ENCODE measurements around the gene PDE8A. TPM values are rescaled to one million over a fixed set of nuclear protein-coding genes. Genes with fewer than 3 reads are reported as not detected.

The PDE8A gene
- total RNA-seq, 1 donor from 2014 or later: 22.7 TPM

GRCh38 chr15:85044894-85045293 is 63.2 kb downstream of the PDE8A start:
- TF ChIP-seq, protein P1, sequence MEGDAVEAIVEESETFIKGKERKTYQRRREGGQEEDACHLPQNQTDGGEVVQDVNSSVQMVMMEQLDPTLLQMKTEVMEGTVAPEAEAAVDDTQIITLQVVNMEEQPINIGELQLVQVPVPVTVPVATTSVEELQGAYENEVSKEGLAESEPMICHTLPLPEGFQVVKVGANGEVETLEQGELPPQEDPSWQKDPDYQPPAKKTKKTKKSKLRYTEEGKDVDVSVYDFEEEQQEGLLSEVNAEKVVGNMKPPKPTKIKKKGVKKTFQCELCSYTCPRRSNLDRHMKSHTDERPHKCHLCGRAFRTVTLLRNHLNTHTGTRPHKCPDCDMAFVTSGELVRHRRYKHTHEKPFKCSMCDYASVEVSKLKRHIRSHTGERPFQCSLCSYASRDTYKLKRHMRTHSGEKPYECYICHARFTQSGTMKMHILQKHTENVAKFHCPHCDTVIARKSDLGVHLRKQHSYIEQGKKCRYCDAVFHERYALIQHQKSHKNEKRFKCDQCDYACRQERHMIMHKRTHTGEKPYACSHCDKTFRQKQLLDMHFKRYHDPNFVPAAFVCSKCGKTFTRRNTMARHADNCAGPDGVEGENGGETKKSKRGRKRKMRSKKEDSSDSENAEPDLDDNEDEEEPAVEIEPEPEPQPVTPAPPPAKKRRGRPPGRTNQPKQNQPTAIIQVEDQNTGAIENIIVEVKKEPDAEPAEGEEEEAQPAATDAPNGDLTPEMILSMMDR (IDR thresholded peaks at IDR 0.05): no peak
- H3K27me3 Mint-ChIP-seq (ENCODE audit: low read depth): no peaks in the 10 kb centered on the region

DNA sequence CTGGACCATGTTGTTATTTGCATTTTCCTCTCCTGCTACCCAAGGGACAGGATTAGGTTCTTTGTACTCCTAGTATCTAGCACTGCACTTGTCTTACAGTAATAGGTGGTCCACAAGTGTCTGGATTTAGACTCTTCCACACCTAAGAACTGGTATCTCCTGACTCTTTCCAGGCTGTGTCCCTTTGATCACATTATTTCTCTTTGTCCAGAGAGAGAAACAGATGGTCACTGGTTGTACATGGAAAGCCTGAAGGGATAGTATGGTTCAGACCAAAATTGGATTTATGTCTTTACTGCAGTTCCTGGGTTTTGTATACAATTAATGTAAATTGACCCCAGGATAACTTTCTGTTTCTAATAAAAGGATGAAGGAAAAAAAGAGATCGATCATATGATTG is 64.0 kb downstream of the PDE8A start:
- no peaks in the 10 kb centered on the region for H3K27me3 Mint-ChIP-seq (ENCODE audit: low read depth)
- peaks cover 28% of the 10 kb centered on the region for H3K4me1 Mint-ChIP-seq (ENCODE audit: low read depth)
- H3K9me3 Mint-ChIP-seq (ENCODE audit: low read depth): no peaks in the 10 kb centered on the region
- no peaks in the 10 kb centered on the region for H3K36me3 Mint-ChIP-seq (ENCODE audit: low read depth)
- TF ChIP-seq, protein P1 (IDR thresholded peaks at IDR 0.05): no peak
- no peak overlapping the region for H3K27ac Mint-ChIP-seq (ENCODE audit: unreplicated experiment)
- H3K4me3 Mint-ChIP-seq (ENCODE audit: unreplicated experiment): no peak overlapping the region
- DNase-seq (ENCODE audit: low spot score): no peak

More at GRCh38 chr15:85044894-85045293, 63.2 kb downstream of the PDE8A start:
- Mint-ChIP-seq H3K36me3 (ENCODE audit: low read depth) (no peaks in the 10 kb centered on the region), H3K4me3 (ENCODE audit: unreplicated experiment) (no peak overlapping the region), H3K4me1 (ENCODE audit: low read depth) (peaks cover 23% of the 10 kb centered on the region), H3K27ac (ENCODE audit: unreplicated experiment) (no peak overlapping the region), H3K9me3 (ENCODE audit: low read depth) (no peaks in the 10 kb centered on the region)
- no peak for DNase-seq (ENCODE audit: low spot score)

GRCh38 chr15:85047271-85047948 is 65.8 kb downstream of the PDE8A start:
- DNase-seq (ENCODE audit: low spot score): no peak

GRCh38 chr15:85048430-85048829 is 66.8 kb downstream of the PDE8A start:
- Mint-ChIP-seq H3K36me3 (ENCODE audit: low read depth) (no peaks in the 10 kb centered on the region), H3K9me3 (ENCODE audit: low read depth) (no peaks in the 10 kb centered on the region), H3K4me3 (ENCODE audit: unreplicated experiment) (peak overlapping the region; percentile 14), H3K27me3 (ENCODE audit: low read depth) (no peaks in the 10 kb centered on the region), H3K4me1 (ENCODE audit: low read depth) (peaks cover 32% of the 10 kb centered on the region), H3K27ac (ENCODE audit: unreplicated experiment) (peak overlapping the region; percentile 96)
- DNase-seq (ENCODE audit: low spot score): no peak
- TF ChIP-seq, protein P1 (IDR thresholded peaks at IDR 0.05): no peak

More at GRCh38 chr15:85047271-85047948, 65.8 kb downstream of the PDE8A start:
- TF ChIP-seq, protein P1 (IDR thresholded peaks at IDR 0.05): no peak
- H3K4me3 Mint-ChIP-seq (ENCODE audit: unreplicated experiment): peak overlapping the region; percentile 43
- no peaks in the 10 kb centered on the region for H3K36me3 Mint-ChIP-seq (ENCODE audit: low read depth)
- peaks cover 32% of the 10 kb centered on the region for H3K4me1 Mint-ChIP-seq (ENCODE audit: low read depth)
- no peaks in the 10 kb centered on the region for H3K27me3 Mint-ChIP-seq (ENCODE audit: low read depth)
- no peaks in the 10 kb centered on the region for H3K9me3 Mint-ChIP-seq (ENCODE audit: low read depth)
- H3K27ac Mint-ChIP-seq (ENCODE audit: unreplicated experiment): peak overlapping the region; percentile 96

GRCh38 chr15:85049805-85050204 is 68.1 kb downstream of the PDE8A start:
- Mint-ChIP-seq H3K9me3 (ENCODE audit: low read depth) (no peaks in the 10 kb centered on the region), H3K27me3 (ENCODE audit: low read depth) (no peaks in the 10 kb centered on the region), H3K36me3 (ENCODE audit: low read depth) (no peaks in the 10 kb centered on the region), H3K27ac (ENCODE audit: unreplicated experiment) (no peak overlapping the region), H3K4me1 (ENCODE audit: low read depth) (peaks cover 29% of the 10 kb centered on the region), H3K4me3 (ENCODE audit: unreplicated experiment) (no peak overlapping the region)
- TF ChIP-seq, protein P1 (IDR thresholded peaks at IDR 0.05): no peak
- DNase-seq (ENCODE audit: low spot score): no peak

Measured in chondrocyte (in vitro differentiated cells).